ENCODE results near the gene PAK6. TPM values are rescaled to one million over a fixed set of nuclear protein-coding genes. Genes with fewer than 3 reads are reported as not detected.

The PAK6 gene
- total RNA-seq, 1 experiment from 2014 or later, result 0.84 TPM

GRCh38 chr15:40301467-40302179, 62.8 kb downstream of the PAK6 start:
- BruUV-seq (replicated peaks), result no TSS peak
- H3K27ac ChIP-seq (ENCODE audit: low read depth, low read length, poor library complexity, severe bottlenecking), result no peak overlapping the region
- CTCF ChIA-PET, result interaction anchor here (0.7 kb wide), 1 partner anchor 16 kb away, joined by 3 read pairs; no protein-coding TSS in a partner anchor
- H3K36me3 ChIP-seq (ENCODE audit: insufficient read depth, low read length, poor library complexity, severe bottlenecking), result no peaks in the 10 kb centered on the region
- POLR2A ChIA-PET (ENCODE audit: low non-redundant PET), result no interaction called here
- no peak for DNase-seq (ENCODE audit: low spot score)
- no peak for TF ChIP-seq EZH2 (IDR thresholded peaks at IDR 0.05; ENCODE audit: borderline replicate concordance, low read depth, low read length, poor library complexity, severe bottlenecking)
- no peak for TF ChIP-seq CTCF (conservative IDR thresholded peaks at IDR 0.05; ENCODE audit: low read depth, low read length)
- H3K9me3 ChIP-seq (ENCODE audit: low read depth, low read length, poor library complexity, severe bottlenecking), result no peaks in the 10 kb centered on the region
- no peaks in the 10 kb centered on the region for H3K27me3 ChIP-seq (replicated peaks; ENCODE audit: insufficient read depth, low read depth, low read length, poor library complexity)
- intact Hi-C loops (cut with micrococcal nuclease; ENCODE audit: unreplicated experiment), result no loop called here
- H3K4me1 ChIP-seq (ENCODE audit: insufficient read depth, low read length, poor library complexity, severe bottlenecking), result no peaks in the 10 kb centered on the region
- H3K4me3 ChIP-seq (ENCODE audit: low read depth, low read length, poor library complexity, severe bottlenecking), result no peak overlapping the region

GRCh38 chr15:40302288-40302886, 63.5 kb downstream of the PAK6 start:
- Histone ChIP-seq H3K4me3 (ENCODE audit: low read depth, low read length, poor library complexity, severe bottlenecking) (no peak overlapping the region), H3K27ac (ENCODE audit: low read depth, low read length, poor library complexity, severe bottlenecking) (no peak overlapping the region), H3K36me3 (ENCODE audit: insufficient read depth, low read length, poor library complexity, severe bottlenecking) (no peaks in the 10 kb centered on the region), H3K4me1 (ENCODE audit: insufficient read depth, low read length, poor library complexity, severe bottlenecking) (no peaks in the 10 kb centered on the region), H3K9me3 (ENCODE audit: low read depth, low read length, poor library complexity, severe bottlenecking) (no peaks in the 10 kb centered on the region), H3K27me3 (replicated peaks; ENCODE audit: insufficient read depth, low read depth, low read length, poor library complexity) (no peaks in the 10 kb centered on the region)
- intact Hi-C loops (cut with micrococcal nuclease; ENCODE audit: unreplicated experiment), result no loop called here
- BruUV-seq (replicated peaks), result no TSS peak
- POLR2A ChIA-PET (ENCODE audit: low non-redundant PET), result no interaction called here
- no peak for TF ChIP-seq CTCF (conservative IDR thresholded peaks at IDR 0.05; ENCODE audit: low read depth, low read length)
- TF ChIP-seq EZH2 (IDR thresholded peaks at IDR 0.05; ENCODE audit: borderline replicate concordance, low read depth, low read length, poor library complexity, severe bottlenecking), result no peak
- CTCF ChIA-PET, result no interaction called here
- DNase-seq (ENCODE audit: low spot score), result no peak

- intact Hi-C loops (cut with micrococcal nuclease; ENCODE audit: unreplicated experiment), result no loop called here
- ChIA-PET CTCF (no interaction called here), POLR2A (ENCODE audit: low non-redundant PET) (no interaction called here)
- BruUV-seq (replicated peaks), result no TSS peak
- Histone ChIP-seq H3K36me3 (ENCODE audit: insufficient read depth, low read length, poor library complexity, severe bottlenecking) (no peaks in the 10 kb centered on the region), H3K9me3 (ENCODE audit: low read depth, low read length, poor library complexity, severe bottlenecking) (no peaks in the 10 kb centered on the region), H3K4me3 (ENCODE audit: low read depth, low read length, poor library complexity, severe bottlenecking) (no peak overlapping the region), H3K27me3 (replicated peaks; ENCODE audit: insufficient read depth, low read depth, low read length, poor library complexity) (no peaks in the 10 kb centered on the region), H3K27ac (ENCODE audit: low read depth, low read length, poor library complexity, severe bottlenecking) (no peak overlapping the region), H3K4me1 (ENCODE audit: insufficient read depth, low read length, poor library complexity, severe bottlenecking) (no peaks in the 10 kb centered on the region)
- DNase-seq (ENCODE audit: low spot score), result no peak
- TF ChIP-seq EZH2 (IDR thresholded peaks at IDR 0.05; ENCODE audit: borderline replicate concordance, low read depth, low read length, poor library complexity, severe bottlenecking), result no peak
- TF ChIP-seq CTCF (conservative IDR thresholded peaks at IDR 0.05; ENCODE audit: low read depth, low read length), result no peak
These were observed 64.1 kb downstream of the PAK6 start for GRCh38 chr15:40302981-40303380.
